NCI-H748 (cell line): ENCODE results near the gene SORCS1.
A peak's percentile ranks its signal among the peaks of the same experiment; 100 is the strongest.

Experiments used
- DNase-seq: peaks from one replicate; lab custom pipeline; 2025; ENCODE audit not compliant: unreplicated experiment; lab: John Stamatoyannopoulos, UW

Gene SORCS1

GRCh38 chr10:107163881-107164861, at the start of gene SORCS1:
Gene SORCS1, minus strand, starts transcription at chr10:107164706.
- peak; percentile 33 for DNase-seq

GRCh38 chr10:107214261-107214660, 49.8 kb upstream of the SORCS1 start:
- DNase-seq: no peak

DNA sequence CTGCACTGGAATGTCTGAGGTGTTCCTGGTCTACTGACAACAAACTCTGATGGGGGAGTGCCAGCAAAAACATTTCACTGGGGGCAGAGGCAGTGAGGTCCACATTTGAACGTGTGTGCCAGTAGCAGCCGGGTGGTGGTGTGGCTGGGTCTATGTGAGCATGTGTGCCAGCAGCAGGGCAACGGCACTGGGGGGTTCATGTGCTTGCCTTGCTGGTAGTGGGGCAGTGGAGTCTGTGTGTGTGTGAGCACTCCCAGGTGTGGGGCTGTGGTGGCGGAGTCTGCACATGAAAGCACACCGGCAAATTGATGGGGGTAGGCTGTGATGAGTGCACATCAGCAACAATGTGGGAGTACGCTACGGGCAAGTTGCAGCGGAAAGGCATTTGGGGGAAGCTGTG, 49.4 kb upstream of the SORCS1 start:
- DNase-seq: no peak

GRCh38 chr10:107206833-107207232, 42.3 kb upstream of the SORCS1 start:
- DNase-seq: no peak

- no peak for DNase-seq
Measured at GRCh38 chr10:107169516-107169915, 5.0 kb upstream of the SORCS1 start.

- DNase-seq: no peak
Measured at GRCh38 chr10:107168738-107169137, 4.2 kb upstream of the SORCS1 start.

GRCh38 chr10:107166403-107166802, 1.9 kb upstream of the SORCS1 start:
- no peak for DNase-seq

GRCh38 chr10:107164992-107165391, 486 bp upstream of the SORCS1 start:
- no peak for DNase-seq

DNA sequence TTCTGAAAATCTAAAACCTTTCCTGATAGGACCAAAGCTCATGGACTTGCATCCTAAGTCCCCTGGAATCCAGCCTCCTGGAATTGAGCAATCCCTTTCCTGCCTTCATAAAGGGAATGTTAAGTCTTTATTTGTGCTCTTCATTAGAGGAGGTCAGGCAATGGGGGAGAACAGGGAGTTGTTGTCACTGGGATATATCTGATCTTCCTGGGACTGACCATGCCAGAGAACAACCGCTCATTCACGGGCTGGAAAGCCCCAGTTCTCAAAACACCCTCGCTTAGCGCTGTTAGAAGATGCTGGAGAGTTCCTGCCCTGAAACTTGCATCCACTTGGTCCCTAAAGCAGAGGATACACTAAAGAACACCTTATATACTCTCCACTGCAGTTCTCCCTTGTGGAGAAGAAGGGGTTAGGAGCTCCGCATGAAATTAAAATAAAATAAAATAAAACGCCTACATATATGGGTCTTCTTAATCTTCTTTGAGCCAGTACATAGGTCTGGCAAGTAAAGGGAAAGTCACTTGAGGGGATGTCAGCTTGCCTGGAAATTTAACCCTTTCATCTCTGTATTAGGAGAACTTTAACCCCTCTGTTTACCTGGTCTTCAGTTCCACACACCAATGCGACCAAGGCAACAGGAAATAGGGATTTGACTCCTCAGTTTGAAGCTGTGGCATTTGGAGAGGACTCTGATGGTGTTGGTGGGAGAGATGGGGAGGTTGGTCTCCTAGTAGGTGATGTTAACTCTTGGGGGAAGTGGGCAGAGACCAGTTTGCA, 1.2 kb downstream of the SORCS1 start:
- no peak for DNase-seq

GRCh38 chr10:107160866-107161265, 3.6 kb downstream of the SORCS1 start:
- no peak for DNase-seq

GRCh38 chr10:107159871-107160270, 4.6 kb downstream of the SORCS1 start:
- DNase-seq: no peak

DNA sequence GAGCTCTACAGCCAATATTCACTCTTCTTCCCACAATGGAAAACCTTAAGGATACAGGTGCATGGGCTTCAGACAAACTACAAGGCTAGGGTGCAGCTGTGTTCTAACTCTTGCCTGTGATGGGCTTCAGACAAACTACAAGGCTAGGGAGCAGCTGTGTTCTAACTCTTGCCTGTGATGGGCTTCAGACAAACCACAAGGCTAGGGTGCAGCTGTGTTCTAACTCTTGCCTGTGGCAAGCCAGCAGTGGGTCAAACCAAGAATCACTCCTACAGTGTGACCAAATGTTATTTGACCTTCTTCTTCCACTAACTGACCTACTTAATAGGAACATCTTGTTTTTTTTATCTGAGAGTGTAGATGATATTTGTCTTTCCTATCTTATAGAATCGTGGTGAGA, 7.4 kb downstream of the SORCS1 start:
- DNase-seq: no peak

- no peak for DNase-seq
Measured at GRCh38 chr10:107152087-107152486, 12.4 kb downstream of the SORCS1 start.

GRCh38 chr10:107148906-107149305, 15.6 kb downstream of the SORCS1 start:
- DNase-seq: no peak

- no peak for DNase-seq
Measured at GRCh38 chr10:107144490-107144889, 20.0 kb downstream of the SORCS1 start.

GRCh38 chr10:107141524-107142061, 22.9 kb downstream of the SORCS1 start:
- no peak for DNase-seq

GRCh38 chr10:107139237-107139636, 25.3 kb downstream of the SORCS1 start:
- DNase-seq: no peak

GRCh38 chr10:107133656-107134055, 30.9 kb downstream of the SORCS1 start:
- DNase-seq: no peak

- no peak for DNase-seq
Measured at GRCh38 chr10:107129000-107129399, 35.5 kb downstream of the SORCS1 start.

GRCh38 chr10:107126512-107127065, 37.9 kb downstream of the SORCS1 start:
- no peak for DNase-seq

DNA sequence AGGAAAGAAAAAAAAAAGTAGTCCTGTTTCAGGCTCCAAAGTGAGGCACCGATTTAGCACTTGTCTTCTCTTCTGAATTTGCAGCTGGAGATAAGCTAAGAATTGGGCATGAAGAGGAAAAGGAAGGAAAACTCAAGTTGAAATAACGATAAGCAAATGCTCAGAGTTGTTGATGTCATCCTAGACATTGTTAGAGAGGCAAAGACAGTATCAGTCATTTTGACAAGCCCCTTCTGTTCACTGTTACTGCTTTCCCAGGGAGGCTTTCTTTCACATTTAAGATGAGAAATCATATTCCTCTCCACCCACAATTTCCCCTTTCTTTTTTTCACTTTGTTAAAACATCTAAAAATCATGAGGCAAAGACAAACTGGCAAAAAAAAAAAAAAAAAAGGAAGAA, 41.8 kb downstream of the SORCS1 start:
- DNase-seq: no peak
